Activated T-helper 17 cell treated with anti-CD3 and anti-CD28 coated beads, Interleukin-2, amount 50 U/mL, for 72 hours (primary cell): Measurements from ENCODE around the gene CA11. TPM values are rescaled to one million over a fixed set of nuclear protein-coding genes. Genes with fewer than 3 reads are reported as not detected.

Experiments
- ATAC-seq: fragments of 150-1000 bp; cut with Tn5 transposase; replicated peaks from 2 replicates; pipeline ENCODE4 v1.10.0; 2021; ENCODE audit warnings: mild to moderate bottlenecking, moderate library complexity
- H3K27ac Mint-ChIP-seq: one replicate; pipeline ENCODE4 v1.8.0; 2022; ENCODE audit warnings: mixed read lengths
- H3K27me3 Mint-ChIP-seq: one replicate; pipeline ENCODE4 v1.8.0; 2022; ENCODE audit warnings: mixed read lengths
- H3K36me3 Mint-ChIP-seq: one replicate; pipeline ENCODE4 v1.8.0; 2022; ENCODE audit warnings: low read depth, mild to moderate bottlenecking, mixed read lengths
- H3K4me1 Mint-ChIP-seq: one replicate; pipeline ENCODE4 v1.8.0; 2022; ENCODE audit warnings: mixed read lengths
- H3K4me3 Mint-ChIP-seq: one replicate; pipeline ENCODE4 v1.8.0; 2022; ENCODE audit warnings: mild to moderate bottlenecking, mixed read lengths
- H3K9me3 Mint-ChIP-seq: one replicate; pipeline ENCODE4 v1.8.0; 2022; ENCODE audit warnings: mixed read lengths
- total RNA-seq, 2 donors: library from RNA; stranded (reverse); gene quantifications; one replicate each; pipeline ENCODE4 v1.2.3, GENCODE V29; 2022

The CA11 gene
- total RNA-seq, 2 donors from 2014 or later: 6.1 to 16.4 TPM

- no peak overlapping the region for H3K27ac Mint-ChIP-seq
- no peak for ATAC-seq
- no peak overlapping the region for H3K4me3 Mint-ChIP-seq
- no peaks in the 10 kb centered on the region for H3K9me3 Mint-ChIP-seq
- no peaks in the 10 kb centered on the region for H3K27me3 Mint-ChIP-seq
- peaks cover 33% of the 10 kb centered on the region for H3K4me1 Mint-ChIP-seq
- H3K36me3 Mint-ChIP-seq: peaks cover 1% of the 10 kb centered on the region
Measured at GRCh38 chr19:48642862-48643261, 3.1 kb downstream of the CA11 start.

- no peak overlapping the region for H3K27ac Mint-ChIP-seq
- H3K4me1 Mint-ChIP-seq: peaks cover 35% of the 10 kb centered on the region
- H3K9me3 Mint-ChIP-seq: peaks cover 4% of the 10 kb centered on the region
- no peak for ATAC-seq
- H3K27me3 Mint-ChIP-seq: no peaks in the 10 kb centered on the region
- H3K4me3 Mint-ChIP-seq: no peak overlapping the region
- H3K36me3 Mint-ChIP-seq: peaks cover 6% of the 10 kb centered on the region
Measured at GRCh38 chr19:48641850-48642249, 4.1 kb downstream of the CA11 start.

- Mint-ChIP-seq H3K27me3 (no peaks in the 10 kb centered on the region), H3K9me3 (peaks cover 4% of the 10 kb centered on the region), H3K36me3 (peaks cover 6% of the 10 kb centered on the region), H3K27ac (peak overlapping the region; percentile 99), H3K4me1 (peaks cover 28% of the 10 kb centered on the region), H3K4me3 (peak overlapping the region; percentile 96)
- ATAC-seq: no peak
Measured at GRCh38 chr19:48639483-48640375, 6.3 kb downstream of the CA11 start.

DNA sequence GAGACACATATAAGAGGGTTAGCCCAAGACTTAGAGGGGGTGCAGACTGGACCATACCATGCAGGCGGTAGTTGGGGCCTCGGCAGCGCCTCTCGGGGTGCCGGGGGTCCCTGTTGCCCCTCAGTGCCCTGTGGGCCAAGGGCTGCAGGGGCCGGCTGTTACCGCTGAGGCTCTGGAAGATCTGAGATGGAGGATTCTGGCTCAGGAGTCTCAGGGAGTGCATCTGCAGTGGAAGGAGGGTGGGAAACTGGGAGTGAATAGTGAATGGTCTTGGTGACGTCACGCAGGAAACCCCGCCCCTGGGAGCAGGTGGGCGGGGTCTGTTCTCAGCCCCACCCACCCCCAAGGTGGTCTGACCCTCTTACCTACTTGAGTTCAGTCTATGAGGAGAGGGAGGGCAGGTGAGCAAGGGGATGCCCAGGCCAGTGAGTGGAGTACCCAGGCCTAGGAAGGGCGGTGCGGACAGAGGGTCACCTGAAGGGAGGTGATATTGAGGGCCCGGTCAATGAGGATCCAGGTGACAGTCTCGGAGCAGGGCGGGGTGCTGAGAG is 7.1 kb downstream of the CA11 start:
- H3K27ac Mint-ChIP-seq: peak overlapping the region; percentile 99
- peaks cover 35% of the 10 kb centered on the region for H3K4me1 Mint-ChIP-seq
- H3K36me3 Mint-ChIP-seq: peaks cover 6% of the 10 kb centered on the region
- H3K27me3 Mint-ChIP-seq: no peaks in the 10 kb centered on the region
- H3K9me3 Mint-ChIP-seq: peaks cover 4% of the 10 kb centered on the region
- peak overlapping the region; percentile 96 for H3K4me3 Mint-ChIP-seq
- no peak for ATAC-seq

DNA sequence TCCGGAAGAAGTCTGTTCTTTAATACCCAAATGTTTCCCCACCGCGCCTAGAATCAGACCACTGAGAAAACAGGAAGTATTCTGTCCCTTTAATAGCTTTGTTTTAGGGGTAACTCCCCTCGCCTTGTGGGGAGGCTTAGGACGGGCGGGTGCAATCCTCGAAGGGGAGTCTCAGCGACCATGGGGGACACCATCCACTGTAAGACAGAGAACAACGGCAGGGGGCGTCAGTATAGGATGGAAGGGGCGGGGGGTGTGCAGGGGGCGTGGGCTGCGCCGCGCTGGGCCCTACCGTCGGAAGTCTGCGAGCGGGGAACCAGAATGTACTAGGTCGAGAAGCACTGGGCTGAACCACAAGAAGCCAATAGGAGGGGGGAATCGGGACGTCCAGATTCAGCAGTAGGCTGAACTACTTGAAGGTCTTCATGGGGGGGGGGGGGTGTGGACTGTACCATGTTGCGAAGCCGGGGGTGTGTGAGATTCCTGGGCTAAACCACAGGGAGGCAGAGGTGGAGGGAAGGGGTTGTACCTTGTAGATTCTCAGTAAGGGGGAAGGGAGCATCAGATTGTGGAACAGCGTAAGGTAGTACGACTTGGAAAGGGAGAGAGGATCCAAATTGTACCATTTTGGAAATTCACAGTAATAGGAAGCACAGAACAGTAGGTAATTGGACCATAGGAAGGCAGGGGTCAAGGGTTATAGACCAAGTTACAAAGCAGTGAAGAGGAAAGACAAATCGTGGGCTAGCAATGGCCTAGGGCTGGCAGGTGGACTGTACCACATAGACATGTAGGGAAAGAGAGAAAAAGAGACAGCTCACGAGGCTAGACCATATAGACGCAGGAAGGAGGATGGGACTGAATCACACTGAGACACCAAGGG is 7.8 kb downstream of the CA11 start:
- peak overlapping the region; percentile 99 for H3K27ac Mint-ChIP-seq
- H3K4me3 Mint-ChIP-seq: peak overlapping the region; percentile 96
- H3K27me3 Mint-ChIP-seq: no peaks in the 10 kb centered on the region
- ATAC-seq: peak; percentile 32
- peaks cover 4% of the 10 kb centered on the region for H3K9me3 Mint-ChIP-seq
- peaks cover 35% of the 10 kb centered on the region for H3K4me1 Mint-ChIP-seq
- H3K36me3 Mint-ChIP-seq: peaks cover 6% of the 10 kb centered on the region

GRCh38 chr19:48637449-48637947 is 8.5 kb downstream of the CA11 start:
- H3K4me3 Mint-ChIP-seq: peak overlapping the region; percentile 96
- H3K9me3 Mint-ChIP-seq: peaks cover 4% of the 10 kb centered on the region
- peaks cover 35% of the 10 kb centered on the region for H3K4me1 Mint-ChIP-seq
- ATAC-seq: peak; percentile 69
- peaks cover 6% of the 10 kb centered on the region for H3K36me3 Mint-ChIP-seq
- no peaks in the 10 kb centered on the region for H3K27me3 Mint-ChIP-seq
- H3K27ac Mint-ChIP-seq: peak overlapping the region; percentile 99

DNA sequence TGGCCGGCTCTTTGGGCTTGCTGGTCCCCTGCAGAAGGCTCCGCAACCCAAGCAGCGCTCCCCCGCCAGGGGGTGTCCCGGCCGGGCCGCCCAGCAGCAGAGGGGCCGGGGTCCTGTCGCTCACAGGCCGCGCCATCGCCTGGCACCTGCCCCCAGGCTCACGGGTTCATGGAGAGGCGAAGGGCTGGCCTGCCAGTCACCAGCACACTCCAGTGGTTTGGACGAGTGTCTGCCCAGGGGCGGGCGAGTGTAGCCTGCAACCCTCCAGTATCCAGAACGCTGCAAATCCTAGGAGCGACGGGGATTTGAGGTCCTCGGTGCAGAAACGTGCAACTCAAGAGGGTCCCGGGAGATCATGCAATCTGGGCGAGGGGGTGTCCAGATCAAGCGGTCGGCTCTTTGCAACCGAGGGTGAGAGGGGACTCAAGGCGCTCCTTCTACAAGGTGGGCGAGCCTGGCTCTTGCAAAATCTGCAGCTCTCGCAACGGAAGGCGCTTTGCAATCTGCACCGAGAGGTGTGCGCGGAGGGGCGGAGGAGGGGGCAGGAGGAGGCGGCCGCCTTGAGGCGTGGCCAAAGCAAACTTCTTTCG is 9.0 kb downstream of the CA11 start, which contains the start of gene DBP:
DBP (minus strand) TSS at position 521 of the 590 bp plus-strand sequence; CDS start at position 136, 385 bp downstream.
- H3K4me1 Mint-ChIP-seq: peaks cover 35% of the 10 kb centered on the region
- no peak for ATAC-seq

DNA sequence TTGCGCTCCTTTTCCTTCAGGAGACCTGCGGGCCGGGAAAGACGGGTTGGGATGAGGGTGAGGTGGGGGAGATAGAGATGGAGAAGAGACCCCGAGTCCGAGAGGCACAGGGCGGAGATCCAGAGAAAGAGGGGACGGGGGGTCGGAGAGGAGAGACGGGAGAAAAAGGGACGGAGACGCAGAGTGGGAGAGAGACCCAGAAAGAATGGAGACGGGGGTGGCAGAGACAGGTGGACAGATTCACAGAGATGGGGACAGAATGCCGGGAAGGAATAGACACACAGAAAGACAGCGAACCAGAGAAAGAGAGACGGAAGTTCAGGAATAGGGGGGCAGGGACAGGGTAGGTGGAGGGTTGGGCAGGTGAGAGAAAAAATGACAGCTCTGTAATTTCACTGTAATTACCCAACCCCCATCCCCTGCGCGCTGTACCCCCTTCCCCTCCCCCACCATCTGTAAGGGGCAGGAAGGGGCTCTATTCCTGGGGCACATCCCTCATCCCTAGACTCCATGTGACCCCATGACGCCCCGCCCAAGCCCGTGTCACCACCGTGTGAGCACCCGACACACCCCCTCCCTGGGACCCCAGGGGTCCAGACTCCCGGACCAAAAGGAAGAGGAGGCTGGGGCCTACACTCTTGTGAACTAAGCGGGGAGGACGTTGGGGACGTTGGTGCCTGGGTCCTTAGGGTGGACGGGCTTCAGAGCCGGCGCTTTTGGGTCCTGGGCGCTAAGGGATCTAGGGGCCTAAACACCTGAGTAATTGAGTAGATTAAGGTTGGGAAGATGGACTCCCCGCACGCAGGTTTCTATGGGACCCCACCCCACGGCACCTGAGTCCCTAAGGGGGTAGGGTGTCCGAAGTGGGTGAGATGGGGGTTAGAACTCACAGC is 9.8 kb downstream of the CA11 start:
- Mint-ChIP-seq H3K27ac (peak overlapping the region; percentile 84), H3K27me3 (no peaks in the 10 kb centered on the region), H3K9me3 (peaks cover 4% of the 10 kb centered on the region), H3K4me3 (peak overlapping the region; percentile 96), H3K4me1 (peaks cover 35% of the 10 kb centered on the region), H3K36me3 (peaks cover 6% of the 10 kb centered on the region)
- no peak for ATAC-seq

More for the DNA sequence above, 9.0 kb downstream of the CA11 start, which contains the start of gene DBP:
- Mint-ChIP-seq H3K9me3 (peaks cover 4% of the 10 kb centered on the region), H3K27ac (peak within 1 kb of the TSS; percentile 99), H3K36me3 (peaks cover 6% of the 10 kb centered on the region), H3K4me3 (peak within 1 kb of the TSS; percentile 96), H3K27me3 (no peaks in the 10 kb centered on the region)

DNA sequence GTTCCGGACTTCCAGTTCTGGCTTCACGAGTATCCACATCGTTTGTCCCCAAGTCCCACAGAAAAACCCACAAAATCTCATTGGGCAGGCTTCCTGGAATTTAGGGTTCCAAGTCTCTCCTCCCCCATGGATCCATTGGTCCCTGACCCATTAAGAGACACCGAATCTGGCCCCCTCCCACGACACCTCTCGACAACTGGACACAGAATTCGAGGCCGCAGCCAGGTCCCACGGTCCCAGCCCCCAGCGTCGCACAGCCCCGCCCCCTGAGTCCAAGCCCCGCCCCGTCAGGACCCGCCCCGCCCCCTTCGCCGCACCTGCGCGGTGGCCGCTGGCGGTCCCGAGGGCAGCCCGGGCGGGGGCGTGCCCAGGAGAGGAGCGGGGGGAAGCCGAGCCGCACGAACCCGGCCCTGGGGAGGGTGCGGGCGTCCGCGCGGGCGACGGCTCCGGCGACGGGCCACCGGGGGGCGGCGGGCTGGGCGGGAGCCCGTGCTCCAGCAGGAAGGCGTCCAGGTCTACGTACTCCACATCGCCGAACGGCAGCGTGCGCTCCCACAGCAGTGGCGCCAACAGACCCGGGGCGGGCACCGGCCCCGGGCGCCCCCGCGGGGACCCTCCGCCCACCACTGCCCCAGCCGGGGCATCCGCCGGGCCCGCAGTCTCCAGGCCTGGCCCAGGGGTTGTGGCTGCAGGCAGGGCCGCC is 10.6 kb downstream of the CA11 start:
- Mint-ChIP-seq H3K9me3 (peaks cover 4% of the 10 kb centered on the region), H3K27me3 (no peaks in the 10 kb centered on the region), H3K27ac (peak overlapping the region; percentile 85), H3K4me3 (peak overlapping the region; percentile 96), H3K36me3 (peaks cover 10% of the 10 kb centered on the region), H3K4me1 (peaks cover 35% of the 10 kb centered on the region)
- peak; percentile 47 for ATAC-seq

DNA sequence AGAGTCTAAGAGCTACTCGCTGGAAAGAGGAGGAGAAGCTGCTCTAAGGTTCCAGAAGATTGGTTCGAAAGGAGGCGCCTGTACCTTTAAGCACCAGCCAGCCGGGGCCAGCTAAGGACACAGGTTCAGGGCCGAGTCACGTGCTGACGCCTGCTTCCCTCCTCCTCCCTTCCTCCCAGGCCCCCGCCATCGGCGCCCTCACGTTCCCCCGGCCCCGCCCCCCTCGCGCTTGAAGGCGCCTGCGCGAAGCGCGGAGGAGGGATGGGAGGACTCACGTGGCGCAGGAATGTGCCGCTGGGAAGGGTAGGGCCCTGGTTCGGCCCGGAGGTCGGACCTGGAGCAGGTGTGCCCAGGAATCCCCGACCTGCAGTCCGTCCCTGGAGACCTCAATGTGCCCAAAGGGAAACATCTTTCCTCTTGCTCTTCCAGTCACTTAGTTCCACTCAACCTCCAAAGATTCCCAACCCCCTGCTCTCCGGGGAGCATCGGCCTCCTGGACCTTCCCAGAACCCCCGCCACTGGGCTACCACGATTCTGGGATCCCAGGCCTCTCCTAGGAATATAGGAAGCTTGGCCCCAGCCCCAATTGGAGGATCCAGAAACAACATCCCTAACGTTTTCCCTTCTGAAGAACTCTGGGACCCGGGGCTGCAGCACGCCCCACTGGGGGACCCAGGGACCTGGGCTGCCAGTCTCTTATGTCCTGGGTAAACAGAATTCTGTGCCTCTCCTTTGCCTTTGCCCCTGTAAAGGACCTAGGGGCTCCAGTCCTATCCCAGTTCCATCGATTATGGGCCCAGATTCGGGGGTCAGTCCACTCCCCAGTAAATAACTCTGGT is 11.3 kb downstream of the CA11 start:
- peaks cover 4% of the 10 kb centered on the region for H3K9me3 Mint-ChIP-seq
- no peaks in the 10 kb centered on the region for H3K27me3 Mint-ChIP-seq
- peaks cover 14% of the 10 kb centered on the region for H3K36me3 Mint-ChIP-seq
- peak overlapping the region; percentile 96 for H3K4me3 Mint-ChIP-seq
- peaks cover 30% of the 10 kb centered on the region for H3K4me1 Mint-ChIP-seq
- ATAC-seq: peak; percentile 56
- H3K27ac Mint-ChIP-seq: peak overlapping the region; percentile 85

DNA sequence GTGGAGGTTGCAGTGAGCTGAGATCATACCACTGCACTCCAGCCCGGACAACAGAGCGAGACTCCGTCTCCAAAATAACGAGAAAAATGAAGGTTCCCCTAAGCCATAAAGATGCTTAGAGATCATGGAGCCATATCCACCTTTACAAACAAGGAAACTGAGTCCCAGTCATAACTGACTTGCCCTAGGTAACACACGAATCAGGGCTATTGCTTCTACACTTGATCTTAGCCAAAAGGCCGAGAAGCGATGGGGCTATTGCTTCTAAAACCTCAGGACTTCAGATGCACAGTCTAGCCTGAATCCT is 12.0 kb downstream of the CA11 start:
- peaks cover 14% of the 10 kb centered on the region for H3K36me3 Mint-ChIP-seq
- peaks cover 4% of the 10 kb centered on the region for H3K9me3 Mint-ChIP-seq
- peak overlapping the region; percentile 96 for H3K4me3 Mint-ChIP-seq
- peak overlapping the region; percentile 85 for H3K27ac Mint-ChIP-seq
- peaks cover 30% of the 10 kb centered on the region for H3K4me1 Mint-ChIP-seq
- no peaks in the 10 kb centered on the region for H3K27me3 Mint-ChIP-seq
- no peak for ATAC-seq
